GM12872 (cell line): ENCODE measurements around the gene PLAGL1.

Experiments used
- TF ChIP-seq, protein P1 (sequence below): IDR thresholded peaks from 3 replicates; pipeline ENCODE4 v1.5.1; 2011; ENCODE audit warnings: low read depth, mild to moderate bottlenecking, low read length, moderate library complexity; ENCODE audit not compliant: insufficient read depth

The PLAGL1 gene

DNA sequence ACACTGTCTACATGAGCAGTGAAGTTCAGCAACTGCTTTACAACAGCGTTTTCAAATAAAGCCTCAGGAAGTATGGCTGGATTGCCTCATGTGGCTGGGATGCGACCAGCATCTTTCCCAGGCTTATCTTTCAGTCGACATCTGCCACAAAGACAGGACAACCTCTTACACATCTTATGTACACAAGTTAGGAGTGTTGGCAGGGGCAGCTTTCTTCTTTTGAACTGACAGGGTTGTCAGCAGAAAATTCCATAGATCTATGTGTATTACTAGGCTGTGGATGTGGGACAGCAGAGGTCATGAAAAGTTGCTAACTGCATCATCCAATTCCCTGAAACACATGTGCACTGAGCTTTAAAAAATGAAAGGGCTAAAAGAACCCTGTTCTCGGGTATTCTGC is 48.1 kb downstream of the PLAGL1 start:
- TF ChIP-seq, protein P1, sequence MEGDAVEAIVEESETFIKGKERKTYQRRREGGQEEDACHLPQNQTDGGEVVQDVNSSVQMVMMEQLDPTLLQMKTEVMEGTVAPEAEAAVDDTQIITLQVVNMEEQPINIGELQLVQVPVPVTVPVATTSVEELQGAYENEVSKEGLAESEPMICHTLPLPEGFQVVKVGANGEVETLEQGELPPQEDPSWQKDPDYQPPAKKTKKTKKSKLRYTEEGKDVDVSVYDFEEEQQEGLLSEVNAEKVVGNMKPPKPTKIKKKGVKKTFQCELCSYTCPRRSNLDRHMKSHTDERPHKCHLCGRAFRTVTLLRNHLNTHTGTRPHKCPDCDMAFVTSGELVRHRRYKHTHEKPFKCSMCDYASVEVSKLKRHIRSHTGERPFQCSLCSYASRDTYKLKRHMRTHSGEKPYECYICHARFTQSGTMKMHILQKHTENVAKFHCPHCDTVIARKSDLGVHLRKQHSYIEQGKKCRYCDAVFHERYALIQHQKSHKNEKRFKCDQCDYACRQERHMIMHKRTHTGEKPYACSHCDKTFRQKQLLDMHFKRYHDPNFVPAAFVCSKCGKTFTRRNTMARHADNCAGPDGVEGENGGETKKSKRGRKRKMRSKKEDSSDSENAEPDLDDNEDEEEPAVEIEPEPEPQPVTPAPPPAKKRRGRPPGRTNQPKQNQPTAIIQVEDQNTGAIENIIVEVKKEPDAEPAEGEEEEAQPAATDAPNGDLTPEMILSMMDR = no peak

DNA sequence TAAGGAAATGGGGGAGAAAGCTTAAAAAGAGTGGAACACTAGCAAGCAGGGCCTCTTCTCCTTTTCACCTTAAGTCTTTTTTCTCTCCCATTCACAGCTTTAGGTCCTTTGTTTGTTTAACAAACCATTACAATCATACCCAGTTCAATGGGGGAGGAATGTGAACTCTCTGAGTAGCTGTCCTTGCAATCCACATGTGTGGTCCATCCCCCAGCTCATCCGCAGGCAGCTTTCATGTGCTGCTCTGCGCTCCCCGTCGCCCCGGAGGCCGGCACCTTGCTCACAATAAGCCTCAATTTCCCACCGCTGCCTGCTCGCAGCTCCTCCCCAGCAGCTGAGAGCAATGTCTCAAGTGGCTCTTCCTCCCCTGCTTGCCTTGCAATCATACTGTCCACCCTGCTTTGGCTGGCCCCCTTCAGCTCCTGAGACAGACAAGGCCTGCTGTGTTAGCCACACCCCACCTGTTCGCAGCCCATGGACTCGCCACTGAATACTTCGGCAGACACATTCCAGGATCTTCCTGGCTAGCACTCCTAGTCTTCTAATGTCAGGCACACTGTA is 49.1 kb downstream of the PLAGL1 start:
- TF ChIP-seq, protein P1 = no peak

DNA sequence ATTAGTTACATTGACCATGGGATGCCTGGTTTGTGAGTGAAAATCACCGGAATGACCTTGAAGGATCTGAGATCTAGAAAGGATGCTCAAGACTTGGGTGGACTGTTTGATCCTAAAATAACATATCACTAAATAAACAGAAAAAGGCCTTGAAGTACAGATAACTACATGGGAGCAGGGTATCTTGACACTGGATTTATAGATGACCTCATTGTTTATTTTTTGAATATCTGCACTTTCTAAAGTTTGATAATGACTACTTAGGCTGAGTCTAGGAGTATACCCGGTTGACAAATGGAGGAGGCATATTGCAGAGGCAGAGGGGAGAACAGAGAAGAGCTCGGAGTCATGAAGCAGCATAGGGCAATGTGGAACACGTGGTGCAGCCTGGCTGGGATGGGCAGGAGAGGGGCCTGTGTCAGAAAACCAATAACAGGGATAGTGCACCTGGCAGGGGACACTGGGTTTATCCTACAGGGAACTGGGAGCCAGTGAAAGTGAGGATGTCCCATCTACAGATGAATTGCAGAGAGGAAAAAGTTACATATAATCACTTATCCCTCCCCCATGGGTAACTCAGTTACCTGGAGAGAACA is 50.3 kb downstream of the PLAGL1 start:
- TF ChIP-seq, protein P1 = no peak

DNA sequence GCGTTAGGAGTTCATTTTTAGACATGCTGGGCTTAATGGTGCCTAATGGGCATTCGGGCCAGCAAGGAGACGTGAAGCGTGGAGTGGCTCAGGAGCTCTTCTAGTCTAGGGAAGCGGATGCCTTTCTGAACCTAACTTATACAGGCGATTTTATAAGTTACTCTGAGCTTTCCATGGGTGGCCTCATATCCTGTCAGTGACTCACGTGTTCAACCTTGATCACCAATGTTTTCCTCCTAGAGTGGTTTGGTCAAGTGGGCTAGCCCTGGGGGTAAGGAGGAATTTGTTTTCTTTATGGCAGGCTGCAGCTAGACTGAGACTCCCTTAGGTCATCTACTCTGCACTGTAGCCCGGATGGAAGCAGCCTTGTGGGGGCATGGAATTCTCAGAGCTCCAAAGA is 52.1 kb downstream of the PLAGL1 start:
- TF ChIP-seq, protein P1 = no peak

DNA sequence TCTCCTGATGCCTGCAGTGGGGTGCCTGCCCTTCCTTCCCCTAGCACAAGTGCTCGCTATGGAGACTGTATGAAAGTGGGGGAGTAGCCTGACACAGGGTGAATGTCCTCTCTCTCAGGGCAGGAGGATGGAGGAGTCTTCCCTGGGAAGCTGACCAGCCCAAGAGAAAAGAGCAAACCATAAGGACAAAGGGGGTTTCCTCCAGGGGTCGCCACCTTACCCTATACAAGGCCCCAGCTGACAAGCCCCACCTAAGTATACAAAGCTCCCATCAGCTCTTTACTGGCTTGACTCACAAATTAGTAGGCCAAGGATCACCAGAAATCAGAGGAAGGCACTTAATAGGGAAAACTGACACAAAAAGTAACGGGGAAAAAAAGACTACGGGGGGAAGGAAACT is 54.1 kb downstream of the PLAGL1 start:
- TF ChIP-seq, protein P1 = no peak

DNA sequence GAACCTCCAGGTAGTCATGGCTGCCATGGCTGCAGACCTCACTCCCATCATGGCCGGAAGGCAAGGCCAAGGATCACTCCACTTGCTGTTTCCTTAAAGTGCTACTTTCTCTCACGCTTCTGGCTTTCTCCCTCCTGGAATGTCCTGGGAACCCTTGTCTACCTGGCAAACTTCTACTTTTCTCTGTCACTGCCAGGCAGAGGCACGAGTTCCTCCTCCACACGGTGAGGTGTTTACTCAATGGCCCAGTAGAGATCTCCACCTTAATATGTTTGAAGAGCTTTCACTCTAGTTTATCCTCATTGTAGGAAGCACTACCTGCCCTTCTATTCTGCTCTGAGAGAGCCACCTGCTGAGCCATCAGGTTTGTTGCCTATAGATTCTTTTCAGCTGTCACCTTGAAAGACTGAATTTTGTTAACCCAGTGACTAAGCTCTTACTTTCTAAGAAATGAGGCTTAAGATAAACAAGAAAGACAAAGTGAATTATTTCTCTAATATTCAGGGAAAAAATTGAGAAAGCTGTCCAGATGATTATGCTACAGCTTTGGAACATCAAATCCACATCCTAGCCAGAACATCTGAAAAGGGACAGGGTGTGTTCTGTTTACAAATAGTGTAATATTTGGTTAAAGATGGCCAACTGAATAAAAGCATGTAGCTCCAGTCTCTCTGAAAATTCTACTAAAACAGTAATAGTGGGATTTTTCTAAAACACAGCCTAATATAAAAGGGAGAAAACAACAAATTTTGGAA is 54.9 kb downstream of the PLAGL1 start:
- TF ChIP-seq, protein P1 = no peak

DNA sequence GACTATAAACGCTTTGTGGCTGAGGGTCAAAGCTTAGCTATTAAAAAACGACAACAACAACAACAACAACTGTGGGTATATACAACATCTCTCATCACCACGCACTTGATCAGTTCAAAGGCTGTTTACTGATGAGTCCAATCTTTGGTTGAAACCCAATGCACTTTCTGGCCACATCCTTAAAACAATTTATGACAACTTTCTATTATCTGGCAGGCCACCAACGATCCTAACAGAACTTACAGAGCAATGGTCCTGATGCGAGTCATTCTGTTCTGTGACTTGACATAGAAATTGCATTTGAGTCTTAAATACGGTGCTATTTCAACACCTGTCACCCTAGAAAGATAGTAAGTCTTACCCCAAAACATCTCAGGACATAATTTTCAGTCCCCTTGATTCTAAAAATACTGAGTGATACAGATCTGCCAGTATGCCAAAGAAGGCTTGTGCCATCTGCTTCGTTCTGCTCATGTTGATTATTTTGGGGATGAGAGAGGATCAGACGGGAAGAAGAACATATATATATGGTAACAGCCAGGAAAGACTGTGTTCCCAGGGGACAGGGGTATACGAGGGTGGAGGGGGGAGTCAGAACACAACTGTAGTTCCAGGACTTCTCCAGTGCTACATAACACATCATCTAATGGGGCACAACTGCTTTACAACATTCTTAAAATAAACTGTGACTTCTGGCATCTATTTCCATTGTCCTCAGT is 55.8 kb downstream of the PLAGL1 start:
- TF ChIP-seq, protein P1 = no peak
